Measurements from ENCODE around the gene SLC25A47. TPM values are rescaled to one million over a fixed set of nuclear protein-coding genes. Genes with fewer than 3 reads are reported as not detected.
A peak's percentile ranks its signal among the peaks of the same experiment; 100 is the strongest.

Gene SLC25A47
- total and polyA plus RNA-seq, 2 donors (not counting 3 experiments of a cell fraction or from before 2014, with no cell fraction given): not detected

DNA sequence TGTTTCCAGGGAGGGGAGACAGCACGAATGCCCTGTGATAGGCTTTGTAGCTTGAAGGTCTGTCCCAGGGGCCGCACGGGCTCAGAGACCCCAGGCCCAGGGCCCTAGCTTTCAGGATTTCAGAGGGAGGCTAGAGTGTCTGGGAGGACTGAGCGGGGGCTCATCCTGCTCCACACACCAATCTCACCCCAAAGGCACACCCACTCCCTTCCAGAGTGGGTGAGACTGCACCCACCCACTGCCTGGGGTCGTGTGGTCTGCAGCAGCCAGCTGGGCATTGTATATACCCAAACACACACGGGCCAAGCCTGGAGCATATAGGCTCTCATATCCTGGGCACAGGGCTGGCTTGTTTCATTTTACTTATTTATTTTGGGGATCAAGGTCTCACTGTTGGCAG is 5.8 kb upstream of the SLC25A47 start:
- ChIA-PET POLR2A (no interaction called here), CTCF (interaction anchor here (2.7 kb wide), 1 partner anchor 8 kb away, joined by 12 read pairs; no protein-coding TSS in a partner anchor)
- BruUV-seq (replicated peaks): no TSS peak
- no peak overlapping the region for H3K4me2 ChIP-seq (ENCODE audit: insufficient read depth, low read length)
- TF ChIP-seq POLR2A (IDR thresholded peaks at IDR 0.05; ENCODE audit: low read depth, low read length): no peak
- no peak overlapping the region for H3K4me3 ChIP-seq (replicated peaks in 1 of 3; ENCODE audit: insufficient read depth in 1 of 3, low read depth in 1 of 3, low read length in 3 of 3)
- no peaks in the 10 kb centered on the region for H3K36me3 ChIP-seq (ENCODE audit: control insufficient read depth in 2 of 2, extremely low read depth in 1 of 2, insufficient read depth in 2 of 2, low read length in 2 of 2)
- dilution Hi-C loops (cut with MboI; ENCODE audit: extremely low pct_ligation_motif_present, low sequenced_read_pairs): no loop called here
- no peak for DNase-seq (ENCODE audit: low read depth, low spot score)
- intact Hi-C loops (cut with micrococcal nuclease): no loop called here
- no peaks in the 10 kb centered on the region for H3K4me1 ChIP-seq (ENCODE audit: control insufficient read depth, extremely low read depth, insufficient read depth, low read length)
- no peak for FAIRE-seq
- H3K9ac ChIP-seq (replicated peaks; ENCODE audit: extremely low read depth, insufficient read depth, low read length): no peak overlapping the region
- H3K9me3 ChIP-seq (replicated peaks; ENCODE audit: control insufficient read depth, insufficient read depth, low read length): no peaks in the 10 kb centered on the region
- H3K27ac ChIP-seq (ENCODE audit: insufficient read depth, low read depth, low read length): no peak overlapping the region
- H3K27me3 ChIP-seq (ENCODE audit: control insufficient read depth in 2 of 2, insufficient read depth in 2 of 2, low read length in 2 of 2): no peaks in the 10 kb centered on the region
- no peaks in the 10 kb centered on the region for H4K20me1 ChIP-seq (replicated peaks; ENCODE audit: control insufficient read depth, extremely low read depth, insufficient read depth, low read length)
- H3K79me2 ChIP-seq (ENCODE audit: control insufficient read depth, insufficient read depth, low read length): no peaks in the 10 kb centered on the region
- H3K9me1 ChIP-seq (replicated peaks; ENCODE audit: control insufficient read depth, extremely low read depth, insufficient read depth, low read length): no peaks in the 10 kb centered on the region
- peak overlapping the region; percentile 86 for H2AFZ ChIP-seq (ENCODE audit: low read depth, low read length)

DNA sequence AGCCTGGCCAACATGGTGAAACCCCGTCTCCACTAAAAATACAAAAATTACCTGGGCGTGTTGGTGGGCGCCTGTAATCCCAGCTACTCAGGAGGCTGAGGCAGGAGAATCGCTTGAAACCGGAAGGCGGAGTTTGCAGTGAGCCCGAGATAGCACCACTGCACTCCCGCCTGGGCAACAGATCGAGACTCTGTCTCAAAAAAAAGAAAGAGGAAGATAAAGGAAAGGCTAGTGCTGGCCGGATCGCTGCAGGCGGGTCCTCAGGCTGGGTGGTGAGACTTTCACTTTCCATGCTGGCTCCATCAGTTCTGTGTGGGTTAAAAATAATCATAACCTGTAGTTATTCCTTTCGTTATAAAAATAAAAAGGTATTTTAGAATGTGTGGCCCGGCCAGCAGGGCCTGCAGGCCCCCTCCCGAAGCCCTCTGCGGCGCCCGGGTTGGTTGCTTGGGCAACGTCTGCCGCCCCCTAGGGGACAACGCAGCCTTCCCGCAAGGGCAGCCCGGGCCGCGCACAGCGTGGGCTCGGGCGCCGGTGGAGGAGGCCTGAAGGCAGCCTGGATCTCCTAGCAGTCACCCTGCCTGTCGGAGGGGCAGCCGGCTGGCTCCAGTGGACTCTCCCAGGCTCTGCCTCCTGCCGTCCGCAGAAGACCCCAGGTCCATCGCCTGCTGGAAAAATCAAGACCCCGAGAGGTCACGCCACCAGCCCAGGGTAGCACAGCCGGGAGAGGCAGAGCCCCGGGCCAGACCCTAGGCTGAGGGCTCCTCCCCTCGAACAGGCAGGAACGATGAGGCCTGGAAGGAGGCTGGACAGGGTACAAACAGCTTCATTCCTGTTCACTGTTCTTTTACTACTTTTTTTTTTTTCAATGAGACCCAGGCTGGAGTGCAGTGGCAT is 5.0 kb upstream of the SLC25A47 start:
- no TSS peak for BruUV-seq (replicated peaks)
- DNase-seq (ENCODE audit: low read depth, low spot score) (peak; percentile 70), FAIRE-seq (peak; percentile 65)
- POLR2A ChIA-PET: no interaction called here
- CTCF ChIA-PET: interaction anchor here (1.0 to 2.7 kb wide), 2 partner anchors 9 to 12 kb away, joined by 7 to 12 read pairs; no protein-coding TSS in a partner anchor
- Histone ChIP-seq H3K4me1 (ENCODE audit: control insufficient read depth, extremely low read depth, insufficient read depth, low read length) (no peaks in the 10 kb centered on the region), H3K27ac (ENCODE audit: insufficient read depth, low read depth, low read length) (no peak overlapping the region), H3K79me2 (ENCODE audit: control insufficient read depth, insufficient read depth, low read length) (no peaks in the 10 kb centered on the region), H3K9me3 (replicated peaks; ENCODE audit: control insufficient read depth, insufficient read depth, low read length) (no peaks in the 10 kb centered on the region), H3K9ac (replicated peaks; ENCODE audit: extremely low read depth, insufficient read depth, low read length) (peak overlapping the region; percentile 7), H4K20me1 (replicated peaks; ENCODE audit: control insufficient read depth, extremely low read depth, insufficient read depth, low read length) (no peaks in the 10 kb centered on the region), H3K9me1 (replicated peaks; ENCODE audit: control insufficient read depth, extremely low read depth, insufficient read depth, low read length) (no peaks in the 10 kb centered on the region), H3K4me3 (replicated peaks in 1 of 3; ENCODE audit: insufficient read depth in 1 of 3, low read depth in 1 of 3, low read length in 3 of 3) (no peak overlapping the region), H2AFZ (ENCODE audit: low read depth, low read length) (peak overlapping the region; percentile 86), H3K36me3 (ENCODE audit: control insufficient read depth in 2 of 2, extremely low read depth in 1 of 2, insufficient read depth in 2 of 2, low read length in 2 of 2) (no peaks in the 10 kb centered on the region), H3K27me3 (ENCODE audit: control insufficient read depth in 2 of 2, insufficient read depth in 2 of 2, low read length in 2 of 2) (no peaks in the 10 kb centered on the region), H3K4me2 (ENCODE audit: insufficient read depth, low read length) (peak overlapping the region; percentile 20)
- intact Hi-C loops (cut with micrococcal nuclease): loop anchor here (1.0 to 2.0 kb wide), 4 partner anchors 9 to 57 kb away; a partner anchor contains a TSS
- no peak for TF ChIP-seq EZH2 (IDR thresholded peaks at IDR 0.05; ENCODE audit: borderline replicate concordance, low read depth, low read length, severe bottlenecking)
- TF ChIP-seq, protein P1, sequence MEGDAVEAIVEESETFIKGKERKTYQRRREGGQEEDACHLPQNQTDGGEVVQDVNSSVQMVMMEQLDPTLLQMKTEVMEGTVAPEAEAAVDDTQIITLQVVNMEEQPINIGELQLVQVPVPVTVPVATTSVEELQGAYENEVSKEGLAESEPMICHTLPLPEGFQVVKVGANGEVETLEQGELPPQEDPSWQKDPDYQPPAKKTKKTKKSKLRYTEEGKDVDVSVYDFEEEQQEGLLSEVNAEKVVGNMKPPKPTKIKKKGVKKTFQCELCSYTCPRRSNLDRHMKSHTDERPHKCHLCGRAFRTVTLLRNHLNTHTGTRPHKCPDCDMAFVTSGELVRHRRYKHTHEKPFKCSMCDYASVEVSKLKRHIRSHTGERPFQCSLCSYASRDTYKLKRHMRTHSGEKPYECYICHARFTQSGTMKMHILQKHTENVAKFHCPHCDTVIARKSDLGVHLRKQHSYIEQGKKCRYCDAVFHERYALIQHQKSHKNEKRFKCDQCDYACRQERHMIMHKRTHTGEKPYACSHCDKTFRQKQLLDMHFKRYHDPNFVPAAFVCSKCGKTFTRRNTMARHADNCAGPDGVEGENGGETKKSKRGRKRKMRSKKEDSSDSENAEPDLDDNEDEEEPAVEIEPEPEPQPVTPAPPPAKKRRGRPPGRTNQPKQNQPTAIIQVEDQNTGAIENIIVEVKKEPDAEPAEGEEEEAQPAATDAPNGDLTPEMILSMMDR (IDR thresholded peaks at IDR 0.05; ENCODE audit: extremely low read depth in 1 of 2, insufficient read depth in 1 of 2, low read depth in 1 of 2, low read length in 2 of 2): peak; percentile 95 to 96
- dilution Hi-C loops (cut with MboI; ENCODE audit: extremely low pct_ligation_motif_present, low sequenced_read_pairs): no loop called here
